CD4-positive, alpha-beta T cell treated with Interleukin-6 for 4 hours (primary cell): ENCODE results near the gene SEL1L3.
"Not testable (repeated sequence)": the region's sequence is repeated elsewhere in the genome, so short reads cannot be mapped to it uniquely, and the experiment has no call there.

ENCODE experiments used
- DNase-seq: peaks from one replicate; pipeline ENCODE4 v3.0.0-alpha.2; 2020; ENCODE audit warnings: mixed read lengths

SEL1L3 gene

GRCh38 chr4:25862411-25863346 lies at the start of gene SEL1L3:
TSS of gene SEL1L3 (minus strand) at chr4:25862988. CDS start at chr4:25862836, 152 bp downstream.
- DNase-seq, result peak; percentile 64

DNA sequence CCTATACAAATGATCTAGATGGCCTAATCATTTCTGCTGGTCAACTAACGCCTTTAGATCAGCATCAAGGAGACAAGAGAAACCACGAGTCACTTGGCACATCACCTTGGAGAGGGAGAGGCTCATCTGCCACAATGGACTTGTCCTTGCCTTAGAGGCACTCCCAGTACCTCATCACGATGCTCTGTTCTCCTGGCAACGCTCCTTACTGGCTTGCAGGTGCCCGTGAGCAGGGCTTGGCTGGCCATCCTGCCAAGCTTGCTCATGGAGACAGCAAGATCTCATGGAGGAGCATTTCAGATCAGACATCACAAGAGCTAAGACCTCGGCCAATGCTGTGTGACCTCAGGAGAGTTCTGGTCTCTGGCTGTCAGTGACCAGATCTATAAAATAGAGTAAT lies 48.6 kb upstream of the SEL1L3 start:
- no peak for DNase-seq

DNA sequence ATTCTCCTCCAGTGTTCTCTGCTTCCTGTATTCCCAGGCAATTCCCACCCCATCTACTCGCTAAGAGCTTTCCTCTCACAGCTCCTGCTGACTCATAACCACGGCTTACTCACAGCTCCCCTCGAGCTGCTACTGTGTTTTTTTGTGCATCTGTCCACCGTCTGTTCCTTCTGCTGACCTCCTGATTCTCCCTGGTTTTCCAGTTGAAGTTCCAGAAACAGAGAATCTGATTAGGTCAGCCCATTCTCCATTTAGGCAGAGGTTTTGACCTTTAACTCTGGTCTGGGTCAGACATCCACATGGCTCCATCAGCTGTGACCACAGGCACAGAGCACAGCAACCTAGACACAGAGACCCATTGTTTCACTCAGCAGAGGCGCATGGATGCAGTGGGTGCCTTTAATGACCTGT lies 45.7 kb upstream of the SEL1L3 start:
- DNase-seq, result no peak

GRCh38 chr4:25906113-25906512 lies 43.3 kb upstream of the SEL1L3 start:
- DNase-seq, result not testable (repeated sequence)

GRCh38 chr4:25905371-25905770 lies 42.6 kb upstream of the SEL1L3 start:
- no peak for DNase-seq

- no peak for DNase-seq
Measured at GRCh38 chr4:25904748-25905082, 41.9 kb upstream of the SEL1L3 start.

GRCh38 chr4:25903900-25904747 lies 41.3 kb upstream of the SEL1L3 start:
- no peak for DNase-seq

DNA sequence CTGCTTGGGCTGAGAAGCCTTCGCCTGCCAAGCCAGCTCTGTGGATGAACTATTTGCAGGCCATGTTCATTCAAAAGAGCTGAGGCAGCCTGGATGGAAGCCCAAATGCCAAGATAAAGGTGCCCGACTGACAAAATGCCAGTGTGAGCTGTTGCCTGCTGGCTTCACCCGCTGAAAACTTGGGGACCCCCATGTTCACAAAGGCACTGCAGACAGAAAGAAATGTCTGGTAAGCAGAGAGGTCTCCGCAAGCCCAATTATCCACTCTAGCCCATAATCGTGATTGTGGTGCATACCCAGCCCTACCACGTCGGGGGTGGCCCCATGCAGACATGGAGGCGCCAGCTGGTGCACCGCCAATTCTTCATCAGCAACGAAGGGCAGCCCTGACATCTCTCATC lies 38.2 kb upstream of the SEL1L3 start:
- DNase-seq, result no peak

DNA sequence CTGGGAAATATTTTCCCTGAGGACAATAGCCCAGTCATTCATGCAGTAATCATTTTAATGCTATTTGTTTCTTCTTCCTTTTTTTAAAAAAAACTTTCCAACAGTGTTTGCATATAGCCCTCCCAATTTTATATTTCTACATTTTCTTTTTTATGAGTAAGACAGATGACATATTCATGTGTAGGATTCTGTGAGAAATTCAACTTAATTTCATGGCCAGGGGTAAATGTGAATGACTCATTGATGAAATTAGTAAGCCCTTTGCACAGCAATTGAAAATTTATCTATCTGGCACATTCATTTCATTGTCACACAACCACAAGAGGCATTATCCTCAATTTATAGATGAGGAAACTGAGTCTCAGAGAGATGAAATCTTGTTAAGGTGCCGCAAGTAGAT lies 37.5 kb upstream of the SEL1L3 start:
- no peak for DNase-seq

DNA sequence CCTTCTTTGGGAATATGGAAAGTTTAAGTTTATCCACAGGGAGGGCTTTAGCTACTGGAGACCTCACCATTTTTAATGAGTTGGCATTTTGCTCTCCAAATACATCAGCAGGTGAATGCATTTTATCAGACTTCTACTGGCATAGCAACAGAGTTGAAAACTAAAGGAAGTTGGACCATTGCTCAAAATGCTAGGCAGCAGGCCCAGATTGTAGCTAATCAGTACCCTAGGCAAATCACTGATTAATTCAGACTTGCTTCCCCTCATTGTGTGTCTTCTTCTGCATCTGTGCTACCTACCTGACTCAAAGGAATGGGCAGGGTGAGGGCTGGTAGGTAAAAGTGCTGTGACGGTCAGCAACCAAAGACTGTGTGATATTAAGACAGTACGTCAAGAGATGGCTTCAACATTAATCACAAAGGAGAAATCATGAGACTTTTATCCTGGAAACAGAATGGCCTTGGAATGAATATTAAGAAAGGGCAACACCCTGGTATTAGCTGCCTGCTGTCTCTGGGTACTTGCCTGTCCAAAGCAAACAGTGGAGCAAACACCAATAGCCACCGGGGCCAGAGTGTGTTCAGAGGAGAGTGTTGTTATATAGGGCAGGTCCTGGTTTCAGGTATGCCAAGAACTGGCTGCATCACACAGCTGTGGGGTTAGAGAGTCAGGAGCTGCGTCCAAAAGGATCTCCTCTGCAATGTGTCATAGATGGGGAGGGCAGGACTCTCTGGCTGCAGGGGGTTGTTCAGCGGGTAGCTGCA lies 34.2 kb upstream of the SEL1L3 start:
- DNase-seq, result no peak

DNA sequence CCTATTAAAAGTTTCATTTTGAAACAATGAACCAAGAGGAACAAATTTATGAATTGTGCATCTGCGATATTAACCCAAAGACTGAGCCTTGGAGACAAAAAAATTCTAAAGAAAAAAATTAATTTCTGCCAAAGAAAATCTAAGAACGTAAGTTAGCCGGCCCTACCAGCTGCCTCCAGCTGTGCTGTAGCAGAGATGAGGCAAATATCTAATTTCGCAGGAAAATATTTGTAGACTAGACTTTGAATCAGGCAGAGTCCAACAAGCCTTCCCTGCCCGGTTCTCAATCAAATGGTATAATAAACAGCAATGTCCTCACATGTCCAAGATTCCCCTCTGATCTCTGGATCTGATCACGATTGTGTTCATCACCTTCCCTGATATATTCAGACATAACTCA lies 30.0 kb upstream of the SEL1L3 start:
- no peak for DNase-seq

DNA sequence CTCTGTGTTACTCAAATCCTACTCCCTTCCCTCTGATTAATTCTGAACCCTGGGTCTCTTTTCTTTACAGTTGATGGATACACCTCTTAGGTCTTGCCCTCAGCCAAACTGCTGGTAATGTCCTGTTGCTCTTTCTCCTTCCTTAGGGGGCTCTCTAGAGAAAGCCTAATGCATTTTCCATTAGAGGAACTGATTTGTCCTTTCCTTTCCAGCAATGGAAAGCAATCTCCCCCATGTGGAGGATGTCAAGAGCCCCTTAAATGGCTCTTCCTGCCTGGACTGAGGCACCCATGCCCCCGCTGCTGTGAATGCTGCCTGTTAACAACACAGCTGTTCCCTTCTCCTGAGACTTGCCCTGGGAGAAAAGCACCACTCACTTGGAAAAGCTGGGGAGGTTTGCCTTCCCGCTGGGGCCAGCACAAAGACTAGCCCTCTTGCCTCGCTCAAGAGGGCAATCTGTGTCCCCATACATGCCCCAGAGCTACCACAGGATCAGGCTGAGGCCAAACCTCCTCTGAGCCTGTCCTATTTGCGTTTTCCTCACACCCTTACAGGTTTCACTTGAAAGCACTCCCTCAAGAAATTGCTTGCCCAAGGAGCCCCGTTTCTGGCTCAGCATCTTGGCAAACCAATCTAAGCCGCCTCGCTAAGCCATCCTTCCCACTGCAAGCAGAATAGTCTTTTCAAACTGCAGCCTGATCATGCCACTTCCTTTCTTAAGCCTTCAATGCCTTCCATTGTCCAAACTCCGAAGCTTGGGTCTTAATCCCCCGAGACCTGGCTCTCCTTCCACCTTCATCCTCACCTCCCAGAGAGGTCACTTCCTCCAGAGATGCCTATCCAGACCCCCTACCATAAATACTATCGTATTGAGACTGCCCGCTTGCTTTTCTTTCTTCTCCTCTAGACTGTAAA lies 28.0 kb upstream of the SEL1L3 start:
- DNase-seq, result no peak

GRCh38 chr4:25889589-25890503 lies 27.1 kb upstream of the SEL1L3 start:
- no peak for DNase-seq

- no peak for DNase-seq
Measured at GRCh38 chr4:25888781-25889180, 26.0 kb upstream of the SEL1L3 start.

GRCh38 chr4:25884031-25884782 lies 21.4 kb upstream of the SEL1L3 start:
- DNase-seq, result no peak

- no peak for DNase-seq
Measured at GRCh38 chr4:25883565-25883964, 20.8 kb upstream of the SEL1L3 start.

GRCh38 chr4:25882226-25882625 lies 19.4 kb upstream of the SEL1L3 start:
- DNase-seq, result no peak

- no peak for DNase-seq
Measured at GRCh38 chr4:25881193-25881592, 18.4 kb upstream of the SEL1L3 start.

- DNase-seq, result no peak
Measured at GRCh38 chr4:25879991-25880651, 17.3 kb upstream of the SEL1L3 start.

DNA sequence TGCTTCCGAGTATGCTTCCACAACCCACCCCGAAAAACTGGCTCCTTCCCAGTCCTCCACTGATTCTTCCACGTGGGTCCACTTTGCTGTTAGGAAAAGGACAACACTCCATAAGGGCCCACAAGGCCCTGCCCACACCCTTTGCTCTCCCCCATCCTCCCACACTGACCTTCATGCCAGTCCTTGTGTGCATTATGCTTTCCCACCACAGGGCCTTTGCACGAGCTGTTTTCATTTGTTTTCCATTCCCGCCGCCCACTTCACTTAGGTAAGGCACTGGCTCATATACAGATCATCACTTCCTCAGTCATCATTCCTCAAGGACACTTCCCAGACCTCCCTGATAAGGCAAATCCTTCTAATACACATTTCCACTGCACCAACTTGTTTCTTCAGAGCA lies 16.8 kb upstream of the SEL1L3 start:
- DNase-seq, result no peak
